Hematopoietic multipotent progenitor cell (in vitro differentiated cells): ENCODE results near the gene SMPDL3B. TPM values are rescaled to one million over a fixed set of nuclear protein-coding genes. Genes with fewer than 3 reads are reported as not detected.

Experiments used
- total RNA-seq: library from RNA; depleted of rRNA; stranded (reverse); fragments of >200 nt; gene quantifications from one replicate; pipeline ENCODE4 v1.2.3, GENCODE V29; 2012

The SMPDL3B gene
- total RNA-seq, 1 donor = 9.7 TPM

Other genes starting within 250 kb of the SMPDL3B start
- gene FAM76A, start 209.0 kb upstream of the SMPDL3B start, total RNA-seq = 10.2 TPM
- 7.5 TPM for gene STX12, start 161.8 kb upstream of the SMPDL3B start, total RNA-seq
- gene PPP1R8, start 104.2 kb upstream of the SMPDL3B start, total RNA-seq = 37.4 TPM
- 181 TPM for gene THEMIS2, start 62.5 kb upstream of the SMPDL3B start, total RNA-seq
- gene RPA2, start 20.4 kb upstream of the SMPDL3B start, total RNA-seq = 43.4 TPM
- 5.7 TPM for gene XKR8, start 25.0 kb downstream of the SMPDL3B start, total RNA-seq
- gene EYA3, start 153.6 kb downstream of the SMPDL3B start, total RNA-seq = 12.7 TPM
- 5.4 TPM for gene PTAFR, start 241.7 kb downstream of the SMPDL3B start, total RNA-seq